Urinary bladder (tissue), 4 donors: ENCODE data around the gene SUSD4. TPM values are rescaled to one million over a fixed set of nuclear protein-coding genes. Genes with fewer than 3 reads are reported as not detected.

Experiments
- DNase-seq: peaks from one replicate; pipeline ENCODE4 v3.0.0-alpha.2; 2015; ENCODE audit errors: extremely low spot score
- H3K27ac ChIP-seq: one replicate; pipeline ENCODE4 v1.5.1; 2013; ENCODE audit warnings: low read depth, mild to moderate bottlenecking, moderate library complexity
- H3K36me3 ChIP-seq: one replicate; pipeline ENCODE4 v1.6.1; 2013; ENCODE audit warnings: mild to moderate bottlenecking, moderate library complexity; ENCODE audit not compliant: insufficient read depth
- H3K4me1 ChIP-seq: one replicate; pipeline ENCODE4 v1.6.1; 2013; ENCODE audit warnings: mild to moderate bottlenecking, moderate library complexity; ENCODE audit not compliant: insufficient read depth
- H3K4me3 ChIP-seq: one replicate; pipeline ENCODE4 v1.5.1; 2013; ENCODE audit warnings: low read depth, low read length
- WGBS: extraction: QIAGEN DNeasy Blood & Tissue Kit; methylation state at CpG from one replicate; pipeline ENCODE4 v1.1.7; 2013; 5-methylcytosine and 5-hydroxymethylcytosine counted together
- polyA plus RNA-seq: library from polyadenylated mRNA; stranded (reverse); fragments of 200-250 nt; gene quantifications from one replicate; pipeline ENCODE4 v1.2.3, GENCODE V29; 2013
- total RNA-seq: library from RNA; depleted of rRNA; stranded (reverse); fragments of >200 nt; gene quantifications from one replicate; pipeline ENCODE4 v1.2.3, GENCODE V29; 2014
- donor health status: healthy with polysubstance abuse.
- donor health status: healthy.

The SUSD4 gene
- total and polyA plus RNA-seq, 2 donors, result 2.0 to 6.3 TPM

GRCh38 chr1:223228931-223229528, 134.9 kb downstream of the SUSD4 start:
- no peaks in the 10 kb centered on the region for H3K4me1 ChIP-seq

GRCh38 chr1:223228201-223228600, 135.8 kb downstream of the SUSD4 start:
- no peaks in the 10 kb centered on the region for H3K4me1 ChIP-seq
- 95% methylated on average over 2 of the region's 2 CpGs for WGBS
- no peak overlapping the region for H3K27ac ChIP-seq
- no peak for DNase-seq
- no peaks in the 10 kb centered on the region for H3K36me3 ChIP-seq
- H3K4me3 ChIP-seq, result no peak overlapping the region

More at GRCh38 chr1:223228931-223229528, 134.9 kb downstream of the SUSD4 start:
- WGBS, result 91% methylated on average over 12 of the region's 12 CpGs
- no peak for DNase-seq
- no peak overlapping the region for H3K27ac ChIP-seq
- no peak overlapping the region for H3K4me3 ChIP-seq
- no peaks in the 10 kb centered on the region for H3K36me3 ChIP-seq

- H3K4me3 ChIP-seq, result no peak overlapping the region
- H3K4me1 ChIP-seq, result no peaks in the 10 kb centered on the region
- WGBS, result 86% methylated on average over 12 of the region's 12 CpGs
- no peaks in the 10 kb centered on the region for H3K36me3 ChIP-seq
- H3K27ac ChIP-seq, result no peak overlapping the region
- no peak for DNase-seq
Observed at GRCh38 chr1:223227486-223228196, 136.3 kb downstream of the SUSD4 start.

DNA sequence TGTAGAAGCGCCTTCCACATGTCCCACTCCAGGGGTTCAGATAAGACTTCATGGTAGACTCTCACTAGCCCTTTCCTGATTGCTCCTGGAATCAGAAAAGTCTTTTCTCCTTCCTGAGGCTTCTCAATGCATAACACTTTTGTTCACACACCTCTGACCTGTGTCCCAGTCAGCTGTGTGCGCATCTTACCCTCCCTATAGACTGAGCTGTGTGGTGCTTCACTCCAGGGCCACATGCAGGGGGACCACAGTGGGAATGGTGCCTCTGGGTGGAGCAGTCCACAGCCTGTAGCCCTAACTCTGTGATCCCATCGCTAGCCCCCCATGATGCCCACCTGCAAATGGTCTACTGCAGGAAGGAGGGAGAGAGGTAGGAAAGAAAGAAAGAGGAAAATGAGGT, 136.9 kb downstream of the SUSD4 start:
- no peaks in the 10 kb centered on the region for H3K4me1 ChIP-seq
- no peak for DNase-seq
- H3K4me3 ChIP-seq, result no peak overlapping the region
- H3K27ac ChIP-seq, result no peak overlapping the region
- H3K36me3 ChIP-seq, result no peaks in the 10 kb centered on the region
- WGBS, result 94% methylated on average over 3 of the region's 3 CpGs

DNA sequence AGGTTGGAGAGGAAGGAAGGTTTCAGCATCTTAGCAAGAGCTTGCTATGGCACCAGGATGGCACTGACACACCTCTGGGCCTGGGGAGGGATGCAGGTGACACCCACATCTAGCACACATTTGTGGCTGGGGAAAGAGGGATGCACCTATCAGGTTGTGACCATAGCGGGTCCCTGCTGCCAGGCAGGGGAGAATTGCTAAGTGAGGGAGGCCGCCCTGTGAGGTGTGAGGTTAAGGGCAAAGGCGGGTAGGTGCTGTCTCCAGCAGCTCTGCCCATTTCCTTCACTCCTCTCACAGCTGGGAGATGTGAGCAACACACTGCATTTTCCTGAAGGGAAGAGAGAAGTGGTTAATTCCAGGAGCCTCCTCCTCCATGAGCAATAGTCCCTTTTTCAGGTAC, 137.7 kb downstream of the SUSD4 start:
- Histone ChIP-seq H3K36me3 (no peaks in the 10 kb centered on the region), H3K4me3 (no peak overlapping the region), H3K4me1 (no peaks in the 10 kb centered on the region), H3K27ac (no peak overlapping the region)
- no peak for DNase-seq
- 76% methylated on average over 3 of the region's 3 CpGs for WGBS

DNA sequence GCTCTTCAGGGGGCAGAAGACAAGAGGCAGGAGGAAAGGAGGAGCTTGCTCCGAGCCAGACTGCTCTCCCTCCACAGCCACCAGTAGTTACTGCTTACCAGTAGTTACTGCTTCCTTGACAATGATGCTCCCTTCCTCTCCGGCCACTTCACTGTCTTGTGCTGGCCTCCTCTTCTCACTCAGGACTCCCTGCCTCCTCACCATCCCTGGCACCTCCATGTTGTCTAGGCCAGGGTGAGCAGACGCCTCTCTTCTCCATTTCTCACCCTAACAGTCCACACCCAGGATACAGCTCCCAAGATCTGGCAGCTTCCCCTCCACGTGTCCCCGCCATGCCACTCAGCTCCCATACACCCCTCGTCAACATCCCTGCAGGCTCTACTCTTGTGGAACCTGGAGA, 138.5 kb downstream of the SUSD4 start:
- H3K36me3 ChIP-seq, result no peaks in the 10 kb centered on the region
- no peak for DNase-seq
- no peaks in the 10 kb centered on the region for H3K4me1 ChIP-seq
- no peak overlapping the region for H3K27ac ChIP-seq
- H3K4me3 ChIP-seq, result no peak overlapping the region
- 88% methylated on average over 6 of the region's 6 CpGs for WGBS

GRCh38 chr1:223225061-223225460, 138.9 kb downstream of the SUSD4 start:
- no peak for DNase-seq
- no peak overlapping the region for H3K4me3 ChIP-seq
- 86% methylated on average over 7 of the region's 7 CpGs for WGBS

DNA sequence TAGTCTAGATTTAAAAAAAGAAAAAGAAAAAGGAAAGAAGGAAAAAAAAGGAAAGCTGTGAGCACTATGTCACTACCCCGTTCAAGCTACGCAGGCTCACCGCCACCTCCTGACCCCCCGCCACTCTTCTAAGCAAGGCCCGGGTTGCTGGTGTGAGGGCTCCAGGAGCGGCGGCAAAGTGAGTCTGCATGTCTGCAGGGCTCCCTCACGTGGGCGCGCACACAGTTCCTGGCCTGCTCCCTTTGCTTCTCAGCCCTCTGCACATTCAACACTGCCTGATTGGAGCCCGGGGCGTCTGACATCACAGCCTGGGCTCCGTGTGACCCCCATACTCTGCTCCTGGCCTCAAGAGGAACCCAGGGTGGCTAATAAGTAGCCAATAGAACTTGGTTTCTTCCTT, 139.5 kb downstream of the SUSD4 start:
- Histone ChIP-seq H3K4me3 (no peak overlapping the region), H3K4me1 (no peaks in the 10 kb centered on the region), H3K27ac (no peak overlapping the region), H3K36me3 (no peaks in the 10 kb centered on the region)
- 79% methylated on average over 13 of the region's 13 CpGs for WGBS
- DNase-seq, result no peak

More at GRCh38 chr1:223225061-223225460, 138.9 kb downstream of the SUSD4 start:
- no peaks in the 10 kb centered on the region for H3K4me1 ChIP-seq
- H3K36me3 ChIP-seq, result no peaks in the 10 kb centered on the region
- H3K27ac ChIP-seq, result no peak overlapping the region

DNA sequence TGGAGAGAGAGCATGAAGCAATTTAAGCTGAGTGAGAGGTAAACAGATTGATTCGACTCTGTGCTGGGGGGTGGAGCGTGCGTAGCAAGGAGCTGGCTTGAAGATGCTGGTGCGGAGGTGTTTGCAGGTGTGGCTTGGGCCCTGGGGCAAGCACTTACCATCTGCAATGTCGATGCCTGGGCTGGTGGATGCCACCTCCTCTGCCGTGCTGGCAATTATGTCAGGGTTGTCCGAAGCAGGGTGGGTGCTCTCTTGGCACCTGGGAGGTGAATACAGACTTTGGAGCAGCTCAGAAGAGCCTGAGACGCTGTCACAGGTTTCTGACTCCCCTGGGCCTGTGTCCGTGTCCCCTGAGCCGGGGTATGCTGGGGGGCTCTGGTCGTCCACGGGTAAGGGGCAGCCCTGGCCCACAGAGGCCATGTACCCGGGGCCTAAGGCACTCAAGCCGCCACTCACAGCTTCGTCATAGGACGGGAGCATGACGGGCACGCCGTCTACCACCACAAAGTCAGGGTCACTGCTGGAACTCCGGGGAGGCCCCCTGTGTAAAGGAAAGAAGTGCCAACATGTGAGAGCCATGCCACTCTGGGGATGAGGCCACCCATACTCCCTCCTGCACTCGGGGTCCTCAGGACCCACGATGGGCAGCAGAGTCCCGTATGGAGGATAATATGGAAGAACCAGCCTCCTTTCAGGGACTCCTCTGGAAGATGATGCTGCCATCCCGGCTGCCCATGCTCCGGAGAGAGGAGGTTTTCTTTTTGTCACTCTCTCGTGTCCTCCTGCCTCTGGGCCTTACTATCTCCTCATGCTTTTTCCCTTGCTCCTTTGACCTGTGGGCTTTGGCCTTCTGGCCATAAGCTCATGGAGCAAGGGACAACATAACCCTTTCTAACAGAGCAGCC, 140.6 kb downstream of the SUSD4 start:
- H3K36me3 ChIP-seq, result no peaks in the 10 kb centered on the region
- DNase-seq, result no peak
- 90% methylated on average over 26 of the region's 26 CpGs for WGBS

GRCh38 chr1:223222377-223222776, 141.6 kb downstream of the SUSD4 start:
- WGBS, result 71% methylated on average over 2 of the region's 2 CpGs
- H3K36me3 ChIP-seq, result no peaks in the 10 kb centered on the region
- DNase-seq, result no peak
- no peak overlapping the region for H3K4me3 ChIP-seq
- H3K27ac ChIP-seq, result no peak overlapping the region
- H3K4me1 ChIP-seq, result no peaks in the 10 kb centered on the region

More for the DNA sequence above, 140.6 kb downstream of the SUSD4 start:
- Histone ChIP-seq H3K4me3 (no peak overlapping the region), H3K4me1 (no peaks in the 10 kb centered on the region), H3K27ac (no peak overlapping the region)

- no peaks in the 10 kb centered on the region for H3K4me1 ChIP-seq
- WGBS, result 90% methylated on average over 8 of the region's 8 CpGs
- H3K36me3 ChIP-seq, result no peaks in the 10 kb centered on the region
- no peak overlapping the region for H3K27ac ChIP-seq
- H3K4me3 ChIP-seq, result no peak overlapping the region
- DNase-seq, result no peak
Observed at GRCh38 chr1:223221686-223222085, 142.3 kb downstream of the SUSD4 start.

GRCh38 chr1:223219846-223220610, 143.9 kb downstream of the SUSD4 start:
- 69% methylated on average over 4 of the region's 4 CpGs for WGBS
- Histone ChIP-seq H3K4me3 (no peak overlapping the region), H3K27ac (no peak overlapping the region), H3K36me3 (no peaks in the 10 kb centered on the region), H3K4me1 (no peaks in the 10 kb centered on the region)
- no peak for DNase-seq

- H3K36me3 ChIP-seq, result no peaks in the 10 kb centered on the region
- no peaks in the 10 kb centered on the region for H3K4me1 ChIP-seq
- no peak overlapping the region for H3K27ac ChIP-seq
- no peak for DNase-seq
- no peak overlapping the region for H3K4me3 ChIP-seq
Observed at GRCh38 chr1:223219318-223219635, 144.7 kb downstream of the SUSD4 start.
